Kidney epithelial cell (primary cell): ENCODE data around the gene C13orf46. TPM values are rescaled to one million over a fixed set of nuclear protein-coding genes. Genes with fewer than 3 reads are reported as not detected.

Source experiments
- DNase-seq: peaks from one replicate; pipeline ENCODE4 v3.0.0-alpha.2; 2010; ENCODE audit warnings: low read depth
- H3K27me3 ChIP-seq: 2 replicates; pipeline ENCODE4 v1.6.0; 2011; ENCODE audit warnings: low read length; ENCODE audit not compliant: control insufficient read depth, insufficient read depth
- H3K36me3 ChIP-seq: 2 replicates; pipeline ENCODE4 v1.5.1; 2011; ENCODE audit warnings: low read length; ENCODE audit not compliant: control insufficient read depth, insufficient read depth
- H3K4me3 ChIP-seq: 2 replicates; pipeline ENCODE4 v1.5.1; 2011; ENCODE audit warnings: low read depth, mild to moderate bottlenecking, control low read depth, low read length
- total RNA-seq: library from RNA; depleted of rRNA; stranded (reverse); fragments of >200 nt; gene quantifications from 2 replicates; pipeline ENCODE4 v1.2.3, GENCODE V29; 2015
- TF ChIP-seq, protein P1 (sequence below): IDR thresholded peaks from 2 replicates; pipeline ENCODE4 v1.5.1; 2011; ENCODE audit warnings: mild to moderate bottlenecking, moderate library complexity, low read length, control low read depth, inconsistent platforms; ENCODE audit not compliant: insufficient read depth, poor library complexity, severe bottlenecking

The C13orf46 gene
- total RNA-seq, 1 donor from 2014 or later: 0.04 TPM

DNA sequence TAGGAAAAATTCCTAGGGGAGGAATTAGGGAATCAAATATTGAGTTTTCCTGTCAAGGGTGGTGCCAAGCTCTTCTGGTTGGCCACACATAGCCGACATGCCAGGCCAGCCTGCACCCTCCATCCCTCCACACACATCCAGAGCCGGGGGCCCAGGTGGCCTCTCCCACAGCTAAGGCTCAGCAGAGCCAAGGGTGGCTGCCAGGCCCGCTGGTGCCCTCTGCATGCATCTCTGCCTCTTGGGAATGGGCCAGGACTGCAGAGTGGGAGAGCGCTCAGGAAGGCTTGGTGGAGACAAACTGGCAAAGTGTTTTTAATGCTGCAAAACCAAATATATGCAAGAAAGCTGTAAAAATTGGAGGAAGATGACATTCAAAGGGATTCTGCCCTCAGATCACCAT, 67.3 kb downstream of the C13orf46 start:
- H3K27me3 ChIP-seq: no peaks in the 10 kb centered on the region
- TF ChIP-seq, protein P1, sequence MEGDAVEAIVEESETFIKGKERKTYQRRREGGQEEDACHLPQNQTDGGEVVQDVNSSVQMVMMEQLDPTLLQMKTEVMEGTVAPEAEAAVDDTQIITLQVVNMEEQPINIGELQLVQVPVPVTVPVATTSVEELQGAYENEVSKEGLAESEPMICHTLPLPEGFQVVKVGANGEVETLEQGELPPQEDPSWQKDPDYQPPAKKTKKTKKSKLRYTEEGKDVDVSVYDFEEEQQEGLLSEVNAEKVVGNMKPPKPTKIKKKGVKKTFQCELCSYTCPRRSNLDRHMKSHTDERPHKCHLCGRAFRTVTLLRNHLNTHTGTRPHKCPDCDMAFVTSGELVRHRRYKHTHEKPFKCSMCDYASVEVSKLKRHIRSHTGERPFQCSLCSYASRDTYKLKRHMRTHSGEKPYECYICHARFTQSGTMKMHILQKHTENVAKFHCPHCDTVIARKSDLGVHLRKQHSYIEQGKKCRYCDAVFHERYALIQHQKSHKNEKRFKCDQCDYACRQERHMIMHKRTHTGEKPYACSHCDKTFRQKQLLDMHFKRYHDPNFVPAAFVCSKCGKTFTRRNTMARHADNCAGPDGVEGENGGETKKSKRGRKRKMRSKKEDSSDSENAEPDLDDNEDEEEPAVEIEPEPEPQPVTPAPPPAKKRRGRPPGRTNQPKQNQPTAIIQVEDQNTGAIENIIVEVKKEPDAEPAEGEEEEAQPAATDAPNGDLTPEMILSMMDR: no peak
- no peak for DNase-seq
- H3K36me3 ChIP-seq: no peaks in the 10 kb centered on the region
- no peak overlapping the region for H3K4me3 ChIP-seq

DNA sequence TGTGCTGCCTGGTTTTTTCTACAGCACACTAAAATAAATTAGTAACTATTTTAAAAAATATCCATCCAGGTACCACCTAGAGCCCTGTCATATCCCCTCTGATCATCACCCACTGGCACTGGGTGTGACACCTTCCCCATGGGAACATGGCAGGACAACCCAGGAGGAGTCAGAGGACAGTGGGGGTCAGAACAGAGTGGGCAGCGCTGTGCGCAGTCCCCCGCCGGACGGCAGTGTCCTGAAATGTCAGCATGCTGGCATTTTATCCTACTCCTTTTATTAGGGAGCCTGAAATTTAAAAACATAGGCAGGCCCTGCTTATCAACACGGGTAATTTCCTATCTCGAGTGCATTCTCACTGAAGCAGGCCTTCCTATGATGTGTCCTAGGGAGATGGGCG, 67.9 kb downstream of the C13orf46 start:
- no peak for DNase-seq
- H3K36me3 ChIP-seq: no peaks in the 10 kb centered on the region
- TF ChIP-seq, protein P1: no peak
- no peaks in the 10 kb centered on the region for H3K27me3 ChIP-seq
- H3K4me3 ChIP-seq: no peak overlapping the region

DNA sequence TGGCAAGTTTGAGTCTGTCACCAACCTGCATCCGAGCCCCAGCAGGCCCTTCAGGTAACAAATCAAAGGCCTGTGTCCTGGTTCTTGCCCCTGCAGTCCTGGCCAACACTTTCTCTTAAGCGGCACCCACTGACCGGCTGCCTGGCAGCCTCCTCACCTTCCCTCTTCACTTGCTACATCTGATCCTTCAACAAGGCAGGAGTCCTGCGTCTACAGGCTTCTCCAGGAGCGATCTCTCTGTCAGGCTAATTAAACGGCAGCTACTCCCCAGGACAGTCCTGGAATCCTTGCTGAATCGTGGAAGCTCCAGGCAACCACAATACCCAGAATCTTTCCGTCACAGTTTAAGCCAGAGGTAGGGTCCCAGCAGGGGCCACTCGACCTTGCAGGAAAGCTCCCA, 68.9 kb downstream of the C13orf46 start:
- no peaks in the 10 kb centered on the region for H3K27me3 ChIP-seq

GRCh38 chr13:113904411-113904810, 69.5 kb downstream of the C13orf46 start:
- H3K36me3 ChIP-seq: no peaks in the 10 kb centered on the region
- no peak for DNase-seq
- TF ChIP-seq, protein P1: peak; percentile 32
- H3K27me3 ChIP-seq: no peaks in the 10 kb centered on the region
- H3K4me3 ChIP-seq: no peak overlapping the region

More for the DNA sequence above, 68.9 kb downstream of the C13orf46 start:
- no peak for DNase-seq
- Histone ChIP-seq H3K4me3 (no peak overlapping the region), H3K36me3 (no peaks in the 10 kb centered on the region)
- TF ChIP-seq, protein P1: no peak

GRCh38 chr13:113903912-113904311, 70.0 kb downstream of the C13orf46 start:
- Histone ChIP-seq H3K4me3 (no peak overlapping the region), H3K27me3 (no peaks in the 10 kb centered on the region), H3K36me3 (no peaks in the 10 kb centered on the region)
- DNase-seq: no peak
- TF ChIP-seq, protein P1: no peak

Other genes with a start within 250 kb of the C13orf46 start
- 6.4 and 11.4 TPM in 2 replicates for gene TMEM255B, start 214.8 kb downstream of the C13orf46 start, total RNA-seq
- gene GAS6, start 110.0 kb downstream of the C13orf46 start, total RNA-seq: 99.6 and 110 TPM in 2 replicates
- gene RASA3, start 158.5 kb upstream of the C13orf46 start, total RNA-seq: 25.4 and 27.0 TPM in 2 replicates
- not detected in 2 replicates for gene CFAP97D2, start 205.2 kb upstream of the C13orf46 start, total RNA-seq